Activated T-helper 9 cell treated with anti-CD3 and anti-CD28 coated beads, Interleukin-2, amount 50 U/mL, for 16 hours (primary cell): ENCODE measurements around the gene OPCML.

Source experiments
- DNase-seq: peaks from one replicate; pipeline ENCODE4 v3.0.0-alpha.2; 2020; ENCODE audit warnings: low read depth

Gene OPCML

GRCh38 chr11:132941024-132941646, 591.2 kb downstream of the OPCML start:
- no peak for DNase-seq

- no peak for DNase-seq
Measured at GRCh38 chr11:132937016-132937415, 595.3 kb downstream of the OPCML start.

- DNase-seq: no peak
Measured at GRCh38 chr11:132935383-132935782, 596.9 kb downstream of the OPCML start.

- DNase-seq: no peak
Measured at GRCh38 chr11:132933703-132934102, 598.6 kb downstream of the OPCML start.

DNA sequence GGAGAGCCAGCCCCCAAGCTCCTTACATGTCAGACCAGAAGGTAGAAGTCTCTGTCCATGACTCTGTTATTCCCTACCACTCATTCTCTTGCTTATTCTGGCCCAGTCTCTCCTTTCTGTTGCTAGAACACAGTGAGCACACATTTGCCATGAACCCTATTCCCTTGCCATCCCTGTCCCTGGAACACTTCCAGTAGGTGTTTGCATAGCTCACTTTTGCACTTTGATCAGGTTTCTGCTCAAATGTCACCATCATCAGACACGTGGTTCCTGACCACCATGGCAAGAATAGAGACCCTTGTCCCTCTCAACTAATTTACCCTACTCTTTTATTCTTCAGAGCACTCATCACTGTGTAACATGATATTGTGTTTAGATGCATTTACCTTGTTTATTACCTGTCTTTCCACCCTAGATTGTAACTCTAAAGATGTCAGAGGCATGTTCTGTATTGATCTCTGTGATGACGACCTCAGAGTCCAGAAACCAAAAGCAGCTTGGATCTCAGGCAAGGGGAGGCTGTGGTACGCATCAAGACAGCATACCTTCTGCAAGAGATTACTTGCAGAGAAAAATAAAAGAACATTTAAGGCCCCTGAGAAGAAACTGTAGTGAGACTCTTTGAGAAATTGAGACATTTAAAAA, 606.4 kb downstream of the OPCML start:
- no peak for DNase-seq

- DNase-seq: no peak
Measured at GRCh38 chr11:132921597-132921996, 610.7 kb downstream of the OPCML start.

GRCh38 chr11:132920451-132921096, 611.7 kb downstream of the OPCML start:
- DNase-seq: no peak

DNA sequence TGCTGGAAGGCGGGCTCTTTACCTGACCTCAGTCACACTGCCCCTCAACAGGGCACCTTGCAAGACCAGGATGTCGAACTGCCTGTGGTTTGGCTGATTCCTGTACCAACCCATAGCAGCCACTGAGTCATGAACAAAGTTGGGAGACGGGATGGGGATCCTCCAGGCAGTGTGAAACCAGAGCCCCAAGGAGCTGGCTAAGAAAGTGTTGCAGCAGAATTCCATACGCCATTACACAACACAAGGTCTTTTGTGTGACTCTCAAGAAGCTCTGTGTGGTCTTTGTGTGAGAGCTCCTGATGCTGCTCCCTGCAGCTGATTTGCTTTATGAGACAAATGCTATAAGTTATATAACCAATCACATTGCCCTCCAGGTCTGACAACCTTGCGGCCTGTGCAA, 617.7 kb downstream of the OPCML start:
- DNase-seq: no peak

- no peak for DNase-seq
Measured at GRCh38 chr11:132913886-132914285, 618.4 kb downstream of the OPCML start.

GRCh38 chr11:132913295-132913694, 619.0 kb downstream of the OPCML start:
- no peak for DNase-seq

DNA sequence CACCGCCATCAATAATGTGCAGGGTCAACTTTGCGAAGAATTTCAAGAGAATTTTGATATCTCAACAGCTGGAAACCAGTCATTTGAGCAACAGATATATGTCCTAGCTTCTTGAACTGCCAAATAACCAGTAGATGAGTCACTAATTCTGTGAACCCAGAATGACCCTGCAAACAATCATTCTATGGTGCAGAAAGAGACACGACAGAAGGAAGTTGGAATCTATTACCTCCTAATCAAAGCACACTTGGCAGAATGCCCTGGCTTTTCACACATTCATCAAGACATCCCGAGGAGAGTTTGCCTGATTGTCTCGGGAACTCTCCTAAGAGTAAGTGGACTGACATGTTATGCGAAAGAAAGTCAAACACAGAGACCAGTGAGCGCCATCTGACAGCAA, 621.1 kb downstream of the OPCML start:
- DNase-seq: no peak

GRCh38 chr11:132910011-132910760, 622.1 kb downstream of the OPCML start:
- no peak for DNase-seq

- DNase-seq: no peak
Measured at GRCh38 chr11:132909021-132909606, 623.2 kb downstream of the OPCML start.

DNA sequence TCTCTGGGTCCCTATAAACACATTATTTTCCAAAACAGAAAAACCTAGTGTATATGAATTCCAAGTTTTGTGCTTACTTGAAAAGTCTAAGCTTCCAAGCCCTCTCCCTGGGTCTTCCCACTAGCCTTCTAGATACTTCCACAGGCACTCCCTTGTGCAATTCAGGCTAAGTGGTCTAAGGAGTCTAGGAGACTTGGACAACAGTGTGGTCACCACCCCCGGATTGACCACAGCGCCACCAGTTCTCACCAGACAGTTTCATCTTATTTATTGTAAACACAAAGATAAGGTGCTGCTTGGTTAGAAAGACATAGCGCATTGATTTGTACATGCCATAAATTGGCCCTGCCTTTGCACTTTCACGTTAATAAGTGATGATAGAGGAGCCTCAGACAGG, 623.9 kb downstream of the OPCML start:
- DNase-seq: no peak

- DNase-seq: no peak
Measured at GRCh38 chr11:132907651-132908413, 624.5 kb downstream of the OPCML start.

- no peak for DNase-seq
Measured at GRCh38 chr11:132904607-132905006, 627.7 kb downstream of the OPCML start.

GRCh38 chr11:132904091-132904490, 628.2 kb downstream of the OPCML start:
- DNase-seq: no peak

GRCh38 chr11:132901638-132902471, 630.4 kb downstream of the OPCML start:
- DNase-seq: no peak

DNA sequence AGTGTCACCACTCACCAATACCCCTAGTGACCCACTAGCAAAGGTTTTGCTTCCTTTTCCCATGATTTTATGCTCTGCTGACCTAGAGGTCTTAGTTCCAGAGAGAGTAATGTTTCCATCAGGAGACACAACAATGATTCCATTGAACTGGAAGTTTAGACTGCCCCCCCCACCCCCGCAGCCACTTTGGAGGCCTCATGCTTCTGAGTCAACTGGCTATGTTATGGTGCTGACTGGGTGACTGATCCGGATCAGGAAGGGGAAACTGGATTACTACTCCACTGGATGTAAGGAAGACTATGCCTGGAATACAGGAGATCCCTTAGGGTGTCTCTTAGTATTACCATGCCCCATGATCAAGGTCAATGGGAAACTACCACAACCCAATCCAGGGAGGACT, 633.6 kb downstream of the OPCML start:
- no peak for DNase-seq

DNA sequence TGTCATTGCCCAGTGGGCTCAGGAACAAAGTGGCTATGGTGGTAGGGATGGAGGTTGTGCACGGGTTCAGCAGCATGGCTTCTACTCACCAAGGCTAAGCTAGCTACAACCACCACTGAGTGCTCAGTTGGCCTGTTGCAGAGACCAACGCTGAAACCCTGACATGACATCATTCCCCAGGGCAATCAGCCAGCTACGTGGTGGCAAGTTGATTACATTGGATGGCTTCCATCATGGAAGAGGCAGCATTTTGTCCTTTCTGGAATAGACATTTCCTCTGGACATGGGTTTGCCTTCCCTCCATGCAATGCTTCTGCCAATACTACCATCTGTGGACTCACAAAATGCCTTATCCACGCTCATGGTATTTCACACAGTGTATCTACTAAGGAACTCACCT, 634.3 kb downstream of the OPCML start:
- DNase-seq: no peak

- DNase-seq: no peak
Measured at GRCh38 chr11:132895340-132895739, 637.0 kb downstream of the OPCML start.
